SJSA1 (cell line): ENCODE measurements around the gene PPP1R1C. TPM values are rescaled to one million over a fixed set of nuclear protein-coding genes. Genes with fewer than 3 reads are reported as not detected.

ENCODE experiments used
- DNase-seq, 2 experiments: peaks; one replicate each; pipeline ENCODE4 v3.0.0-alpha.2; 2015 to 2020; ENCODE audit warnings: low spot score in 2 of 2, low read depth in 1 of 2
- H3K27ac ChIP-seq: fragments of 250-450 bp; sonication (Bioruptor Pico); 2 replicates; pipeline ENCODE4 v1.5.1; 2020; ENCODE audit warnings: mild to moderate bottlenecking, moderate library complexity
- H3K27me3 ChIP-seq: fragments of 250-450 bp; sonication (Bioruptor Pico); replicated peaks from 2 replicates; pipeline ENCODE4 v1.5.1; 2020; ENCODE audit warnings: mild to moderate bottlenecking, moderate library complexity
- H3K36me3 ChIP-seq: fragments of 250-450 bp; sonication (Bioruptor Pico); 2 replicates; pipeline ENCODE4 v1.5.1; 2020; ENCODE audit warnings: mild to moderate bottlenecking
- H3K4me1 ChIP-seq: fragments of 250-450 bp; sonication (Bioruptor Pico); replicated peaks from 2 replicates; pipeline ENCODE4 v1.6.1; 2021; ENCODE audit warnings: mild to moderate bottlenecking
- H3K4me3 ChIP-seq: fragments of 250-450 bp; sonication (Bioruptor Pico); 2 replicates; pipeline ENCODE4 v1.5.1; 2020; ENCODE audit warnings: mild to moderate bottlenecking
- H3K9me3 ChIP-seq: fragments of 250-450 bp; sonication (Bioruptor Pico); replicated peaks from 2 replicates; pipeline ENCODE4 v1.5.1; 2020; ENCODE audit warnings: mild to moderate bottlenecking
- total RNA-seq: library from RNA; depleted of rRNA; stranded (reverse); fragments of >200 nt; shearing (Covaris generic); gene quantifications from 2 replicates; pipeline ENCODE4 v1.2.3, GENCODE V29; 2014

PPP1R1C gene
- total RNA-seq, 1 experiment from 2014 or later: 0.32 TPM

- Histone ChIP-seq H3K27ac (no peak overlapping the region), H3K27me3 (no peaks in the 10 kb centered on the region)
- no peak for DNase-seq
Observed at GRCh38 chr2:182069908-182070307, 84.3 kb downstream of the PPP1R1C start.

GRCh38 chr2:182070736-182071135 lies 85.1 kb downstream of the PPP1R1C start:
- Histone ChIP-seq H3K4me1 (peaks cover 54% of the 10 kb centered on the region), H3K27me3 (no peaks in the 10 kb centered on the region), H3K36me3 (no peaks in the 10 kb centered on the region), H3K27ac (no peak overlapping the region), H3K9me3 (no peaks in the 10 kb centered on the region), H3K4me3 (no peak overlapping the region)
- no peak for DNase-seq

More at GRCh38 chr2:182069908-182070307, 84.3 kb downstream of the PPP1R1C start:
- H3K4me1 ChIP-seq: peaks cover 54% of the 10 kb centered on the region
- H3K9me3 ChIP-seq: no peaks in the 10 kb centered on the region
- no peaks in the 10 kb centered on the region for H3K36me3 ChIP-seq
- H3K4me3 ChIP-seq: no peak overlapping the region

- H3K27me3 ChIP-seq: no peaks in the 10 kb centered on the region
- H3K4me3 ChIP-seq: no peak overlapping the region
- H3K36me3 ChIP-seq: no peaks in the 10 kb centered on the region
- peaks cover 52% of the 10 kb centered on the region for H3K4me1 ChIP-seq
- DNase-seq: peak in 1 of 2 experiments; percentile 21
- no peak overlapping the region for H3K27ac ChIP-seq
- no peaks in the 10 kb centered on the region for H3K9me3 ChIP-seq
Observed at GRCh38 chr2:182072861-182073260, 87.2 kb downstream of the PPP1R1C start.

GRCh38 chr2:182073613-182074012 lies 88.0 kb downstream of the PPP1R1C start:
- Histone ChIP-seq H3K4me3 (no peak overlapping the region), H3K27me3 (no peaks in the 10 kb centered on the region), H3K4me1 (peaks cover 45% of the 10 kb centered on the region), H3K36me3 (no peaks in the 10 kb centered on the region), H3K9me3 (no peaks in the 10 kb centered on the region), H3K27ac (no peak overlapping the region)
- no peak for DNase-seq

- H3K4me3 ChIP-seq: no peak overlapping the region
- DNase-seq: no peak
- no peak overlapping the region for H3K27ac ChIP-seq
- H3K36me3 ChIP-seq: no peaks in the 10 kb centered on the region
- no peaks in the 10 kb centered on the region for H3K9me3 ChIP-seq
- no peaks in the 10 kb centered on the region for H3K27me3 ChIP-seq
- H3K4me1 ChIP-seq: peaks cover 30% of the 10 kb centered on the region
Observed at GRCh38 chr2:182077023-182077422, 91.4 kb downstream of the PPP1R1C start.

GRCh38 chr2:182077448-182078142 lies 91.9 kb downstream of the PPP1R1C start:
- no peaks in the 10 kb centered on the region for H3K36me3 ChIP-seq
- no peaks in the 10 kb centered on the region for H3K9me3 ChIP-seq
- no peak overlapping the region for H3K4me3 ChIP-seq
- no peak overlapping the region for H3K27ac ChIP-seq
- H3K4me1 ChIP-seq: peaks cover 27% of the 10 kb centered on the region
- H3K27me3 ChIP-seq: no peaks in the 10 kb centered on the region
- DNase-seq: peak; percentile 56 to 75

GRCh38 chr2:182078988-182079602 lies 93.4 kb downstream of the PPP1R1C start:
- Histone ChIP-seq H3K36me3 (no peaks in the 10 kb centered on the region), H3K27me3 (no peaks in the 10 kb centered on the region), H3K9me3 (no peaks in the 10 kb centered on the region), H3K4me3 (no peak overlapping the region), H3K27ac (no peak overlapping the region), H3K4me1 (peaks cover 17% of the 10 kb centered on the region)
- DNase-seq: no peak

- Histone ChIP-seq H3K36me3 (no peaks in the 10 kb centered on the region), H3K27ac (no peak overlapping the region), H3K4me1 (peaks cover 17% of the 10 kb centered on the region), H3K27me3 (no peaks in the 10 kb centered on the region), H3K4me3 (no peak overlapping the region), H3K9me3 (no peaks in the 10 kb centered on the region)
- DNase-seq: no peak
Observed at GRCh38 chr2:182080493-182080892, 94.8 kb downstream of the PPP1R1C start.

- H3K27me3 ChIP-seq: no peaks in the 10 kb centered on the region
- no peak for DNase-seq
- no peak overlapping the region for H3K27ac ChIP-seq
- H3K36me3 ChIP-seq: no peaks in the 10 kb centered on the region
- H3K4me1 ChIP-seq: peaks cover 12% of the 10 kb centered on the region
- H3K9me3 ChIP-seq: no peaks in the 10 kb centered on the region
- H3K4me3 ChIP-seq: no peak overlapping the region
Observed at GRCh38 chr2:182081602-182082260, 96.1 kb downstream of the PPP1R1C start.

- H3K27ac ChIP-seq: no peak overlapping the region
- H3K4me3 ChIP-seq: no peak overlapping the region
- H3K4me1 ChIP-seq: no peaks in the 10 kb centered on the region
- no peak for DNase-seq
- H3K36me3 ChIP-seq: no peaks in the 10 kb centered on the region
- no peaks in the 10 kb centered on the region for H3K27me3 ChIP-seq
- H3K9me3 ChIP-seq: no peaks in the 10 kb centered on the region
Observed at GRCh38 chr2:182088681-182089320, 103.1 kb downstream of the PPP1R1C start.

- Histone ChIP-seq H3K9me3 (no peaks in the 10 kb centered on the region), H3K4me1 (no peaks in the 10 kb centered on the region), H3K4me3 (no peak overlapping the region), H3K27me3 (no peaks in the 10 kb centered on the region), H3K36me3 (no peaks in the 10 kb centered on the region), H3K27ac (no peak overlapping the region)
- no peak for DNase-seq
Observed at GRCh38 chr2:182090486-182090885, 104.8 kb downstream of the PPP1R1C start.

GRCh38 chr2:182097571-182098164 lies 112.0 kb downstream of the PPP1R1C start:
- H3K9me3 ChIP-seq: no peaks in the 10 kb centered on the region
- H3K4me3 ChIP-seq: no peak overlapping the region
- H3K27ac ChIP-seq: no peak overlapping the region
- no peaks in the 10 kb centered on the region for H3K27me3 ChIP-seq
- H3K4me1 ChIP-seq: no peaks in the 10 kb centered on the region
- no peak for DNase-seq
- no peaks in the 10 kb centered on the region for H3K36me3 ChIP-seq

- DNase-seq: no peak
- Histone ChIP-seq H3K4me1 (no peaks in the 10 kb centered on the region), H3K9me3 (no peaks in the 10 kb centered on the region), H3K36me3 (no peaks in the 10 kb centered on the region), H3K27me3 (no peaks in the 10 kb centered on the region), H3K4me3 (no peak overlapping the region), H3K27ac (no peak overlapping the region)
Observed at GRCh38 chr2:182098648-182099047, 113.0 kb downstream of the PPP1R1C start.
